Esophagus (tissue), 2 donors: ENCODE measurements around the gene F11R. TPM values are rescaled to one million over a fixed set of nuclear protein-coding genes. Genes with fewer than 3 reads are reported as not detected.

ENCODE experiments used
- H3K27ac ChIP-seq, 2 donors: one replicate each; pipeline ENCODE4 v1.5.1; 2013; ENCODE audit warnings: low read depth in 2 of 2, mild to moderate bottlenecking in 2 of 2, inconsistent platforms in 1 of 2, low read length in 1 of 2, moderate library complexity in 1 of 2
- H3K27me3 ChIP-seq, 2 donors: one replicate each; pipeline ENCODE4 v1.6.1; 2013; ENCODE audit warnings: low read length in 2 of 2, control low read depth in 1 of 2, mild to moderate bottlenecking in 1 of 2; ENCODE audit not compliant: insufficient read depth in 2 of 2, control insufficient read depth in 1 of 2
- H3K36me3 ChIP-seq, 2 donors: one replicate each; pipeline ENCODE4 v1.6.1; 2013; ENCODE audit warnings: low read length in 1 of 2; ENCODE audit not compliant: control insufficient read depth in 2 of 2, insufficient read depth in 2 of 2
- H3K4me1 ChIP-seq, 2 donors: one replicate each; pipeline ENCODE4 v1.6.1; 2013; ENCODE audit warnings: low read length in 1 of 2; ENCODE audit not compliant: control insufficient read depth in 2 of 2, insufficient read depth in 2 of 2
- H3K4me3 ChIP-seq, 2 donors: one replicate each; pipeline ENCODE4 v1.5.1; 2013; ENCODE audit warnings: low read length in 2 of 2, mild to moderate bottlenecking in 2 of 2, low read depth in 1 of 2, moderate library complexity in 1 of 2
- H3K9me3 ChIP-seq, 2 donors: one replicate each; pipeline ENCODE4 v1.6.1; 2013; ENCODE audit warnings: mild to moderate bottlenecking in 2 of 2, low read depth in 1 of 2, low read length in 1 of 2, moderate library complexity in 1 of 2; ENCODE audit not compliant: control insufficient read depth in 2 of 2, insufficient read depth in 1 of 2
- WGBS, 2 donors: extraction: QIAGEN DNeasy Blood & Tissue Kit; methylation state at CpG; one replicate each; pipeline ENCODE4 v1.1.7; 2013; 5-methylcytosine and 5-hydroxymethylcytosine counted together
- polyA plus RNA-seq, 2 donors: library from polyadenylated mRNA; stranded (reverse); fragments of 200-250 nt; gene quantifications; one replicate each; pipeline ENCODE4 v1.2.3, GENCODE V29; 2013
- donor health status: healthy with polysubstance abuse.
- donor health status: Bipolar disorder and iron deficiency.

The F11R gene
- polyA plus RNA-seq, 2 donors: 56.5 to 76.4 TPM

DNA sequence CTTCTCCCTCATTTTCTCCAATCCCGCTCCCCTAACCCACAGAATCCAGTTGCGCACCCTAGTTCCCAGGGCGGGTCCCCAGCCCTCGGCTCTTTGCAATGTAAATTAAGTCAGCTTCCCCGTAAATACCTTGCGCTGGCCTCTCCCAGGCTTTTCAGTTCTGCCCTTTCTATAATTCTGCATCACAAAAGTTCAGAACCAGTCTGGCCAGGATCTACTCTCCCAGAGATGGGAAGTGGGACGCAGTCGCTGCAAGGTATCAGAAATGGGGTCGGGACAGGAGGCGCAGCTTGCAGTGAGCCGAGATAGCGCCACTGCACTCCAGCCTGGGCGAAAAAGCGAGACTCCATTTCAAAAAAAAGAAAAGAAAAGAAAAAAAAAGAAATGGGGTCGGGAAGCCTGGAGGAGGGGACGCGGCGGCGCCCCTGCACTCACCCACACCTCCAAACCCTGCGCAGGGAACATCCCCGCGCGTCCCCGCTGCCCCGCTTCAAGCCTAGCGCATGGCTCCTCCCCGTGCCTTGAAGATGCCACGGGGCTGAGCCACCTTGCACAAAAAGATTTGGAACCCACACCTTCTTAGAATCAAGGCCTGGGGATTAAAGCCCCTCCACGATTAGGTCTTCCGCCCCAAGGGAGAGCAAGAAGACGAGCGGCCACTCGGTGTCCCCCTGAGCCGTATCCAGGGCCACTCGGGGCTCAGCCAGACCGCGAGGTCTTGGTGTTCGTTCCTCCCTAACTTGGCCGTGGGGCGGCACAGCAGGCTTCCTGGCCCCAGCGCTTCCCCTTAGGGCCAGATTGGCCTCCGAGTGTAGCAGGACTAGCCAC, 39.2 kb downstream of the F11R start:
- Histone ChIP-seq H3K36me3 (no peaks in the 10 kb centered on the region), H3K4me3 (no peak overlapping the region), H3K27ac (no peak overlapping the region), H3K9me3 (no peaks in the 10 kb centered on the region), H3K4me1 (peaks cover 0 to 8% of the 10 kb centered on the region in 2 donors), H3K27me3 (peaks cover 0 to 4% of the 10 kb centered on the region in 2 donors)
- WGBS, 2 donors: 5 to 11% methylated on average over 42 of the region's 42 CpGs

GRCh38 chr1:160979286-160979685, 41.7 kb downstream of the F11R start:
- 86 to 95% methylated on average over 2 of the region's 2 CpGs for WGBS, 2 donors
- Histone ChIP-seq H3K27me3 (peaks cover 0 to 4% of the 10 kb centered on the region in 2 donors), H3K4me1 (peaks cover 0 to 8% of the 10 kb centered on the region in 2 donors)

DNA sequence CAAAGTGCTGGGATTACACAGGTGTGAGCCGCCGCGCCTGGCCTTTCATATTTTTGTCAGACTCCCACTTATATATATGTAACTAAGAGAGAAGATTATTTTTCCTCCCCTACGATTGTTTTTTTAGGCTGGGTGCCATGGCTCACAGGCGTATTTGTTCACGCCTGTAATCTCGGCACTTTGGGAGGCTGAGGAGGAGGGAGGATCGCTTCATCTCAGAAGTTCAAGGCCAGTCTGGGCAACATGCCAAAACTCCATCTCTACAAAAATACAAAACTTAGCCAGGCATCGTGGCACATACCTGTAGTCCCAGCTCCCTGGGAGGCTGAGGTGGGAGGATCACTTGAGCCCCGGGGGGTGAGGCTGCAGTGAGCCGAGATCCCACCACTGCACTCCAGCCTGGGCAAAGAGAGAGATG, 42.4 kb downstream of the F11R start:
- 40 to 43% methylated on average over 11 of the region's 11 CpGs for WGBS, 2 donors
- no peaks in the 10 kb centered on the region for H3K36me3 ChIP-seq
- peaks cover 0 to 8% of the 10 kb centered on the region in 2 donors for H3K4me1 ChIP-seq
- H3K27me3 ChIP-seq: peaks cover 0 to 4% of the 10 kb centered on the region in 2 donors
- H3K4me3 ChIP-seq: no peak overlapping the region
- no peak overlapping the region for H3K27ac ChIP-seq
- H3K9me3 ChIP-seq: no peaks in the 10 kb centered on the region

More at GRCh38 chr1:160979286-160979685, 41.7 kb downstream of the F11R start:
- Histone ChIP-seq H3K9me3 (no peaks in the 10 kb centered on the region), H3K4me3 (no peak overlapping the region), H3K36me3 (no peaks in the 10 kb centered on the region), H3K27ac (no peak overlapping the region)

GRCh38 chr1:160975026-160975425, 45.9 kb downstream of the F11R start:
- Histone ChIP-seq H3K27me3 (no peaks in the 10 kb centered on the region), H3K4me3 (no peak overlapping the region), H3K4me1 (no peaks in the 10 kb centered on the region), H3K9me3 (no peaks in the 10 kb centered on the region), H3K36me3 (no peaks in the 10 kb centered on the region), H3K27ac (no peak overlapping the region)
- 95% methylated on average over 2 of the region's 2 CpGs for WGBS, 2 donors

- no peaks in the 10 kb centered on the region for H3K27me3 ChIP-seq
- no peaks in the 10 kb centered on the region for H3K4me1 ChIP-seq
- H3K9me3 ChIP-seq: no peaks in the 10 kb centered on the region
- H3K4me3 ChIP-seq: no peak overlapping the region
- 86 to 89% methylated on average over 4 of the region's 4 CpGs for WGBS, 2 donors
- H3K36me3 ChIP-seq: no peaks in the 10 kb centered on the region
- H3K27ac ChIP-seq: no peak overlapping the region
These were observed 47.5 kb downstream of the F11R start for GRCh38 chr1:160973491-160973890.

- WGBS, 2 donors: 32 to 55% methylated on average over 3 of the region's 3 CpGs
- Histone ChIP-seq H3K4me1 (no peaks in the 10 kb centered on the region), H3K27me3 (no peaks in the 10 kb centered on the region), H3K27ac (no peak overlapping the region), H3K36me3 (no peaks in the 10 kb centered on the region), H3K4me3 (no peak overlapping the region), H3K9me3 (no peaks in the 10 kb centered on the region)
These were observed 48.0 kb downstream of the F11R start for GRCh38 chr1:160972939-160973338.

GRCh38 chr1:160971618-160972056, 49.3 kb downstream of the F11R start:
- Histone ChIP-seq H3K4me1 (no peaks in the 10 kb centered on the region), H3K4me3 (no peak overlapping the region), H3K9me3 (no peaks in the 10 kb centered on the region), H3K36me3 (no peaks in the 10 kb centered on the region), H3K27ac (no peak overlapping the region), H3K27me3 (no peaks in the 10 kb centered on the region)
- 14 to 35% methylated on average over 6 of the region's 6 CpGs for WGBS, 2 donors

GRCh38 chr1:160963521-160963920, 57.4 kb downstream of the F11R start:
- Histone ChIP-seq H3K9me3 (no peaks in the 10 kb centered on the region), H3K27me3 (no peaks in the 10 kb centered on the region), H3K27ac (no peak overlapping the region), H3K4me3 (no peak overlapping the region), H3K4me1 (no peaks in the 10 kb centered on the region), H3K36me3 (no peaks in the 10 kb centered on the region)
- 40 to 62% methylated on average over 4 of the region's 4 CpGs for WGBS, 2 donors

GRCh38 chr1:160961419-160961818, 59.5 kb downstream of the F11R start:
- Histone ChIP-seq H3K4me1 (no peaks in the 10 kb centered on the region), H3K27ac (no peak overlapping the region), H3K36me3 (no peaks in the 10 kb centered on the region), H3K27me3 (no peaks in the 10 kb centered on the region), H3K9me3 (no peaks in the 10 kb centered on the region), H3K4me3 (no peak overlapping the region)
- WGBS, 2 donors: 45 to 62% methylated on average over 1 of the region's 1 CpG

- WGBS, 2 donors: 54 to 58% methylated on average over 4 of the region's 4 CpGs
- H3K27me3 ChIP-seq: no peaks in the 10 kb centered on the region
- no peaks in the 10 kb centered on the region for H3K9me3 ChIP-seq
- H3K36me3 ChIP-seq: no peaks in the 10 kb centered on the region
- no peak overlapping the region for H3K27ac ChIP-seq
- H3K4me3 ChIP-seq: no peak overlapping the region
- peaks cover 0 to 6% of the 10 kb centered on the region in 2 donors for H3K4me1 ChIP-seq
These were observed 64.0 kb downstream of the F11R start for GRCh38 chr1:160956966-160957365.
